Measurements from ENCODE around the gene IFNB1. TPM values are rescaled to one million over a fixed set of nuclear protein-coding genes. Genes with fewer than 3 reads are reported as not detected.

IFNB1 gene
- total RNA-seq, 1 experiment from 2014 or later = not detected

- WGBS (ENCODE audit: extremely low coverage, insufficient read length, low lambda C conversion rate) = no CpG with 5 or more reads among the region's 4 CpGs
- no peak overlapping the region for H3K27ac Mint-ChIP-seq
- H3K27ac ChIP-seq (ENCODE audit: insufficient read length, low read depth, low read length) = no peak overlapping the region
- no peak overlapping the region for H3K4me2 ChIP-seq (ENCODE audit: insufficient read depth, insufficient read length, low read length)
- H2BK12ac ChIP-seq (ENCODE audit: insufficient read length, low read depth, low read length) = no peak overlapping the region
- no peak overlapping the region for H2AFZ ChIP-seq (ENCODE audit: low read length)
- no peak overlapping the region for H3K9ac ChIP-seq (ENCODE audit: extremely low read depth, insufficient read length, low read length)
- H2BK120ac ChIP-seq (ENCODE audit: low read depth, low read length, poor library complexity, severe bottlenecking) = no peak overlapping the region
- no peaks in the 10 kb centered on the region for H3K79me1 ChIP-seq (ENCODE audit: insufficient read depth, low read depth, low read length, poor library complexity, severe bottlenecking)
- no peak overlapping the region for H3K4me3 Mint-ChIP-seq
- no peaks in the 10 kb centered on the region for H3K79me2 ChIP-seq (ENCODE audit: insufficient read depth, low read length)
- no peaks in the 10 kb centered on the region for H3K27me3 ChIP-seq (ENCODE audit: insufficient read depth, low read length)
- no peak overlapping the region for H2BK15ac ChIP-seq (ENCODE audit: low read depth, low read length)
- H3K4me1 Mint-ChIP-seq = no peaks in the 10 kb centered on the region
- no peaks in the 10 kb centered on the region for H3K9me3 Mint-ChIP-seq
- no peak overlapping the region for H3K4ac ChIP-seq (ENCODE audit: low read depth, low read length)
- no peaks in the 10 kb centered on the region; the same call in 1 of the 2 replicates for H3K27me3 Mint-ChIP-seq (ENCODE audit: low read depth)
- H2AK5ac ChIP-seq (ENCODE audit: insufficient read length, low read length) = no peak overlapping the region
- H3K23ac ChIP-seq (ENCODE audit: insufficient read length, low read depth, low read length) = no peak overlapping the region
- H3K56ac ChIP-seq (ENCODE audit: insufficient read length, low read depth, low read length) = no peak overlapping the region
- no peak overlapping the region for H4K8ac ChIP-seq (replicated peaks; ENCODE audit: insufficient read length, low read depth, low read length)
- H2BK20ac ChIP-seq (ENCODE audit: low read depth, low read length, poor library complexity, severe bottlenecking) = no peak overlapping the region
- no peak overlapping the region for H4K91ac ChIP-seq (ENCODE audit: insufficient read length, low read depth, low read length)
- no peaks in the 10 kb centered on the region for H3K4me1 ChIP-seq (ENCODE audit: insufficient read depth, low read length)
- no peak for TF ChIP-seq CTCF (conservative IDR thresholded peaks at IDR 0.05)
- H3K9me3 ChIP-seq (ENCODE audit: control insufficient read depth, low read depth, low read length) = no peaks in the 10 kb centered on the region
- H3T11ph ChIP-seq (ENCODE audit: low read length) = no peak overlapping the region
- H3K23me2 ChIP-seq (ENCODE audit: insufficient read length, low read depth, low read length, poor library complexity, severe bottlenecking) = no peaks in the 10 kb centered on the region
- no peak overlapping the region for H4K5ac ChIP-seq (ENCODE audit: insufficient read length, low read depth, low read length)
- no peak overlapping the region for H2BK5ac ChIP-seq (ENCODE audit: insufficient read length, low read length)
- DNase-seq = no peak
- H3K36me3 Mint-ChIP-seq (ENCODE audit: insufficient read depth in 1 of 3, low read depth in 3 of 3) = no peaks in the 10 kb centered on the region
- no peak overlapping the region for H3K18ac ChIP-seq (ENCODE audit: insufficient read length, low read depth, low read length)
- H3K14ac ChIP-seq (ENCODE audit: insufficient read depth, low read length) = no peak overlapping the region
- H4K20me1 ChIP-seq (ENCODE audit: control insufficient read depth, insufficient read depth, insufficient read length) = no peaks in the 10 kb centered on the region
These were observed 44.0 kb upstream of the IFNB1 start for GRCh38 chr9:21121595-21122251.

All from H9 (cell line).